ENCODE measurements around the gene ERC2. TPM values are rescaled to one million over a fixed set of nuclear protein-coding genes. Genes with fewer than 3 reads are reported as not detected.

ERC2 gene
- polyA plus RNA-seq, 2 of the 4 experiments (the other 2 are of a cell fraction), result 0.16 TPM; not detected in 1

DNA sequence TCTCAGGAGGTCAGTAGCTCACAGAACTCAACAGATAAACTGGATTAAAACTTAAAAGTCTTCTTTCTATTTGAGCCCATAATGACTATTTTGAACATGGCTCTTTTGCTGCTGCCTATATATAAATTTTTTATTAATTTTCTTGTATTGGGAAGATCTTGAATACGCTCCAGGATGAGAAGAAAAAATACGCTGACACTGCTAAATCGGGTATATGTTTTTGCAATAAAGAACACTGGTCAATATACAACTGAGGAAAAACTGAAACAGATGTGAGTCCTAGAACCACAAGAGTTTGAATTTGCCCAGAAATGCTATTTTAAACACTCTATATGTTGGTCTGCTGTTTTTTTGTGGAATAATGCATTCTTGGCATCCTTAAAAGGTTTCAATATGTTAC lies 1001.7 kb downstream of the ERC2 start:
- 10% methylated on average over 3 of the region's 3 CpGs for WGBS (ENCODE audit: missing lambda C conversion rate)
- no peak for ATAC-seq
- CTCF ChIA-PET, result interaction anchor here (1.0 kb wide), 1 partner anchor 12 kb away, joined by 3 read pairs; no protein-coding TSS in a partner anchor
- Histone ChIP-seq H3K9me3 (no peaks in the 10 kb centered on the region), H3K4me1 (no peaks in the 10 kb centered on the region), H3K27ac (no peak overlapping the region), H3K4me2 (no peak overlapping the region), H3K4me3 (no peak overlapping the region)
- no peak for DNase-seq (ENCODE audit: low read depth in 1 of 2, low spot score in 1 of 2)
- POLR2A ChIA-PET, result no interaction called here
- TF ChIP-seq MAFK (IDR thresholded peaks at IDR 0.05; ENCODE audit: partially characterized antibody) (peak; percentile 87), RFX5 (IDR thresholded peaks at IDR 0.05) (no peak)
- FAIRE-seq, result no peak

DNA sequence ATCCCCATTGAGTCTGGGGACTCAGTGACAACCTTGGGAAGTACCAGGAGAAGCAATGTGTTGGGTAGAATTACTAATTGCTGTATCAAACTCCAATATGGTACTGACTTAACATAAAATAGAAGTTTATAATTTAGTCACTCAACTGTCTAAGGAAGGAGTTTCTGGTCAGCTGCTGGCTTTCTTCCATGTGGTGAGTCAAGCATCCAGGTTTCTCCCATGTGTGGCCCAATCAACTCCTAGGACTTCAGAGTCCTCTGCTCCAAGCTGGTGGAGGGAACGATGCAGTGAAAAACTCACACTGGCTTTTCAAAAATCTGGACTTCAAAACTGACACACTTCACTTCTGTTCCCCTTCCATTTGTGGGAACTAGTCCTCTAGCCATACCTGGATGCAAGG lies 1006.4 kb downstream of the ERC2 start:
- WGBS (ENCODE audit: missing lambda C conversion rate), result 17% methylated on average over 1 of the region's 1 CpG
- TF ChIP-seq RFX5 (IDR thresholded peaks at IDR 0.05), result no peak
- TF ChIP-seq, protein P1, sequence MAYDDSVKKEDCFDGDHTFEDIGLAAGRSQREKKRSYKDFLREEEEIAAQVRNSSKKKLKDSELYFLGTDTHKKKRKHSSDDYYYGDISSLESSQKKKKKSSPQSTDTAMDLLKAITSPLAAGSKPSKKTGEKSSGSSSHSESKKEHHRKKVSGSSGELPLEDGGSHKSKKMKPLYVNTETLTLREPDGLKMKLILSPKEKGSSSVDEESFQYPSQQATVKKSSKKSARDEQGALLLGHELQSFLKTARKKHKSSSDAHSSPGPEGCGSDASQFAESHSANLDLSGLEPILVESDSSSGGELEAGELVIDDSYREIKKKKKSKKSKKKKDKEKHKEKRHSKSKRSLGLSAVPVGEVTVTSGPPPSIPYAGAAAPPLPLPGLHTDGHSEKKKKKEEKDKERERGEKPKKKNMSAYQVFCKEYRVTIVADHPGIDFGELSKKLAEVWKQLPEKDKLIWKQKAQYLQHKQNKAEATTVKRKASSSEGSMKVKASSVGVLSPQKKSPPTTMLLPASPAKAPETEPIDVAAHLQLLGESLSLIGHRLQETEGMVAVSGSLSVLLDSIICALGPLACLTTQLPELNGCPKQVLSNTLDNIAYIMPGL (CRISPR knock-in tag; IDR thresholded peaks at IDR 0.05; ENCODE audit: borderline replicate concordance), result no peak
- TF ChIP-seq HOXB5 (CRISPR knock-in tag; IDR thresholded peaks at IDR 0.05), result no peak
- TF ChIP-seq RARB (CRISPR knock-in tag; IDR thresholded peaks at IDR 0.05), result no peak
- no peak for TF ChIP-seq TP53 (CRISPR knock-in tag; IDR thresholded peaks at IDR 0.05)
- TF ChIP-seq HDAC2 (IDR thresholded peaks at IDR 0.05), result no peak
- no peak for TF ChIP-seq PHF8 (IDR thresholded peaks at IDR 0.05; ENCODE audit: borderline replicate concordance, low read depth)
- TF ChIP-seq EP300 (IDR thresholded peaks at IDR 0.05), result no peak
- TF ChIP-seq EHMT2 (IDR thresholded peaks at IDR 0.05; ENCODE audit: low read depth), result no peak
- TF ChIP-seq ZC3H11A (IDR thresholded peaks at IDR 0.05), result no peak
- TF ChIP-seq NPAS2 (CRISPR knock-in tag; IDR thresholded peaks at IDR 0.05; ENCODE audit: borderline replicate concordance), result no peak
- TF ChIP-seq ZSCAN20 (CRISPR knock-in tag; IDR thresholded peaks at IDR 0.05), result no peak
- no peak for TF ChIP-seq HOXA7 (CRISPR knock-in tag; IDR thresholded peaks at IDR 0.05)
- no peak for TF ChIP-seq MYC (IDR thresholded peaks at IDR 0.05; ENCODE audit: borderline replicate concordance, low read length)
- TF ChIP-seq NFE2L2 (conservative IDR thresholded peaks at IDR 0.05; ENCODE audit: low read length), result no peak
- TF ChIP-seq, protein P2, sequence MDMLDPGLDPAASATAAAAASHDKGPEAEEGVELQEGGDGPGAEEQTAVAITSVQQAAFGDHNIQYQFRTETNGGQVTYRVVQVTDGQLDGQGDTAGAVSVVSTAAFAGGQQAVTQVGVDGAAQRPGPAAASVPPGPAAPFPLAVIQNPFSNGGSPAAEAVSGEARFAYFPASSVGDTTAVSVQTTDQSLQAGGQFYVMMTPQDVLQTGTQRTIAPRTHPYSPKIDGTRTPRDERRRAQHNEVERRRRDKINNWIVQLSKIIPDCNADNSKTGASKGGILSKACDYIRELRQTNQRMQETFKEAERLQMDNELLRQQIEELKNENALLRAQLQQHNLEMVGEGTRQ (IDR thresholded peaks at IDR 0.05), result no peak
- TF ChIP-seq ZFP36 (IDR thresholded peaks at IDR 0.05; ENCODE audit: borderline replicate concordance, partially characterized antibody), result no peak
- H3K27ac ChIP-seq, result no peak overlapping the region
- no peak overlapping the region for H3K4me2 ChIP-seq
- H3K9me3 ChIP-seq, result no peaks in the 10 kb centered on the region
- CTCF ChIA-PET, result no interaction called here
- no peaks in the 10 kb centered on the region for H3K4me1 ChIP-seq
- no peak for DNase-seq (ENCODE audit: low read depth in 1 of 2, low spot score in 1 of 2)
- FAIRE-seq, result no peak
- no peak for ATAC-seq
- H3K4me3 ChIP-seq, result no peak overlapping the region
- POLR2A ChIA-PET, result no interaction called here

DNA sequence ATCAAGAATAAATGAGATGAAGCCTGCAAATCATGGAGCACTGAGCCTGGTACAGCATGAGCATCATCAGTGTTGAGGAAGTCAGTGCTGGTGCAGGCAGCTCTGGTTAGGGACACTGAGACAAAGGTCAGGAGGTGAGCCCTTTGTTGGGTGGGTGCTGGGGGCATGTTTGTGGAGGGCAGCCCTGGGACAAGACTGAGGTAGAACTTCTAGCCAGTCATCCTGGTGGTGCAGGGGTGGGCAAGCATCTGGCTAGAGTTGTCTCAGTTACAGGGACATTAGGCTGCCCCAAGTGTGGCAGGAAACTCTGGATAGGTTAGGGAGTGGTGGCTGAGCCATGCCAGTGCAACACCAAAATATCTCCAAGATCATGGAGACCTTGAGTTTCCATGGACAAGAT lies 1008.4 kb downstream of the ERC2 start:
- FAIRE-seq, result no peak
- Histone ChIP-seq H3K4me2 (no peak overlapping the region), H3K27ac (no peak overlapping the region), H3K4me1 (no peaks in the 10 kb centered on the region), H3K4me3 (no peak overlapping the region), H3K9me3 (no peaks in the 10 kb centered on the region)
- DNase-seq (ENCODE audit: low read depth in 1 of 2, low spot score in 1 of 2), result no peak
- CTCF ChIA-PET, result no interaction called here
- POLR2A ChIA-PET, result no interaction called here
- no peak for ATAC-seq
- no peak for TF ChIP-seq TP53 (CRISPR knock-in tag; IDR thresholded peaks at IDR 0.05)
- no peak for TF ChIP-seq ESRRA (IDR thresholded peaks at IDR 0.05; ENCODE audit: borderline replicate concordance, low read length)
- no peak for TF ChIP-seq RFX5 (IDR thresholded peaks at IDR 0.05)
- no peak for TF ChIP-seq TFCP2L1 (CRISPR knock-in tag; IDR thresholded peaks at IDR 0.05)
- TF ChIP-seq EHMT2 (IDR thresholded peaks at IDR 0.05; ENCODE audit: low read depth), result no peak
- no peak for TF ChIP-seq RAD21 (conservative IDR thresholded peaks at IDR 0.05 in 1 of 2, IDR thresholded peaks at IDR 0.05 in 1 of 2)
- no peak for TF ChIP-seq HOXB5 (CRISPR knock-in tag; IDR thresholded peaks at IDR 0.05)
- TF ChIP-seq, protein P3, sequence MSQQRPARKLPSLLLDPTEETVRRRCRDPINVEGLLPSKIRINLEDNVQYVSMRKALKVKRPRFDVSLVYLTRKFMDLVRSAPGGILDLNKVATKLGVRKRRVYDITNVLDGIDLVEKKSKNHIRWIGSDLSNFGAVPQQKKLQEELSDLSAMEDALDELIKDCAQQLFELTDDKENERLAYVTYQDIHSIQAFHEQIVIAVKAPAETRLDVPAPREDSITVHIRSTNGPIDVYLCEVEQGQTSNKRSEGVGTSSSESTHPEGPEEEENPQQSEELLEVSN (IDR thresholded peaks at IDR 0.05; ENCODE audit: borderline replicate concordance, low read depth), result no peak
- TF ChIP-seq CHD4 (IDR thresholded peaks at IDR 0.05; ENCODE audit: borderline replicate concordance), result no peak
- TF ChIP-seq ZFP36 (IDR thresholded peaks at IDR 0.05; ENCODE audit: borderline replicate concordance, partially characterized antibody), result no peak
- TF ChIP-seq, protein P4, sequence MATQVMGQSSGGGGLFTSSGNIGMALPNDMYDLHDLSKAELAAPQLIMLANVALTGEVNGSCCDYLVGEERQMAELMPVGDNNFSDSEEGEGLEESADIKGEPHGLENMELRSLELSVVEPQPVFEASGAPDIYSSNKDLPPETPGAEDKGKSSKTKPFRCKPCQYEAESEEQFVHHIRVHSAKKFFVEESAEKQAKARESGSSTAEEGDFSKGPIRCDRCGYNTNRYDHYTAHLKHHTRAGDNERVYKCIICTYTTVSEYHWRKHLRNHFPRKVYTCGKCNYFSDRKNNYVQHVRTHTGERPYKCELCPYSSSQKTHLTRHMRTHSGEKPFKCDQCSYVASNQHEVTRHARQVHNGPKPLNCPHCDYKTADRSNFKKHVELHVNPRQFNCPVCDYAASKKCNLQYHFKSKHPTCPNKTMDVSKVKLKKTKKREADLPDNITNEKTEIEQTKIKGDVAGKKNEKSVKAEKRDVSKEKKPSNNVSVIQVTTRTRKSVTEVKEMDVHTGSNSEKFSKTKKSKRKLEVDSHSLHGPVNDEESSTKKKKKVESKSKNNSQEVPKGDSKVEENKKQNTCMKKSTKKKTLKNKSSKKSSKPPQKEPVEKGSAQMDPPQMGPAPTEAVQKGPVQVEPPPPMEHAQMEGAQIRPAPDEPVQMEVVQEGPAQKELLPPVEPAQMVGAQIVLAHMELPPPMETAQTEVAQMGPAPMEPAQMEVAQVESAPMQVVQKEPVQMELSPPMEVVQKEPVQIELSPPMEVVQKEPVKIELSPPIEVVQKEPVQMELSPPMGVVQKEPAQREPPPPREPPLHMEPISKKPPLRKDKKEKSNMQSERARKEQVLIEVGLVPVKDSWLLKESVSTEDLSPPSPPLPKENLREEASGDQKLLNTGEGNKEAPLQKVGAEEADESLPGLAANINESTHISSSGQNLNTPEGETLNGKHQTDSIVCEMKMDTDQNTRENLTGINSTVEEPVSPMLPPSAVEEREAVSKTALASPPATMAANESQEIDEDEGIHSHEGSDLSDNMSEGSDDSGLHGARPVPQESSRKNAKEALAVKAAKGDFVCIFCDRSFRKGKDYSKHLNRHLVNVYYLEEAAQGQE (IDR thresholded peaks at IDR 0.05), result no peak
- TF ChIP-seq RNF2 (IDR thresholded peaks at IDR 0.05; ENCODE audit: borderline replicate concordance, low read depth), result no peak
